Type B pancreatic cell (in vitro differentiated cells): ENCODE measurements around the gene KCTD19. TPM values are rescaled to one million over a fixed set of nuclear protein-coding genes. Genes with fewer than 3 reads are reported as not detected.

Experiments used
- DNase-seq: peaks from one replicate; pipeline ENCODE4 v3.0.0; 2021; ENCODE audit warnings: mixed read lengths; ENCODE audit not compliant: unreplicated experiment; ENCODE audit errors: extremely low spot score
- H3K27ac Mint-ChIP-seq: 2 replicates; pipeline ENCODE4 v1.8.0; 2021; ENCODE audit warnings: mild to moderate bottlenecking, mixed read lengths
- H3K27me3 Mint-ChIP-seq: 2 replicates; pipeline ENCODE4 v1.8.0; 2021; ENCODE audit warnings: mixed read lengths
- H3K36me3 Mint-ChIP-seq: 2 replicates; pipeline ENCODE4 v1.8.0; 2021; ENCODE audit warnings: mixed read lengths
- H3K4me1 Mint-ChIP-seq: one replicate; pipeline ENCODE4 v1.8.0; 2021; ENCODE audit warnings: mixed read lengths; ENCODE audit not compliant: unreplicated experiment
- H3K4me3 Mint-ChIP-seq: 2 replicates; pipeline ENCODE4 v1.8.0; 2021; ENCODE audit warnings: mild to moderate bottlenecking, mixed read lengths
- H3K9me3 Mint-ChIP-seq: 2 replicates; pipeline ENCODE4 v1.8.0; 2021; ENCODE audit warnings: mixed read lengths
- CTCF ChIP-seq: fragments of 200-600 bp; sonication (generic); conservative IDR thresholded peaks from 2 replicates; pipeline ENCODE4 v1.5.0; 2021; ENCODE audit warnings: antibody characterized with exemption, mild to moderate bottlenecking
- total RNA-seq: library from RNA; stranded (reverse); gene quantifications from 2 replicates; pipeline ENCODE4 v1.2.1, GENCODE V29; 2021; ENCODE audit warnings: low replicate concordance

KCTD19 gene
- total RNA-seq, 1 donor from 2014 or later = 0.56 TPM

DNA sequence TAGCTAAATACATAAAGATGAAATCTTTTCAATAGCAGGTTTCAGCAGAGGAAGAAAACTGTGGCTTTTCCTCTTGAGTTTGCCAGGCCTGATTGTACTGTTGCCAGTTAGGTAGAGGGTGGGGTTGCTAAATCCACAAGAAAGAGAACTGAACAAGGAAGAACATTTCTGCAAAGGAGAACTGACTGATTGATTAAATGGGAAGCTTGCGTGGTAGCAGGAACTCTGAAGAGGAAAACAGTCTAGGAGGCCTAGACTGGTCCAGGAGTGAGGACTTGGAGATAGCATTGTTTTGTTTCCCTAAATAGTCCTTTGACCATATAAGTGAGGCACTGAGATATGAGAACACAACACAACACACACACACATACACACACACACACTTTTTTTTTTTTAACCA lies 18.9 kb upstream of the KCTD19 start:
- H3K27ac Mint-ChIP-seq = no peak overlapping the region
- no peaks in the 10 kb centered on the region for H3K9me3 Mint-ChIP-seq
- no peaks in the 10 kb centered on the region for H3K36me3 Mint-ChIP-seq
- TF ChIP-seq CTCF = no peak
- H3K4me1 Mint-ChIP-seq = no peaks in the 10 kb centered on the region
- no peak for DNase-seq
- H3K4me3 Mint-ChIP-seq = no peak overlapping the region
- peaks cover 5% of the 10 kb centered on the region for H3K27me3 Mint-ChIP-seq

DNA sequence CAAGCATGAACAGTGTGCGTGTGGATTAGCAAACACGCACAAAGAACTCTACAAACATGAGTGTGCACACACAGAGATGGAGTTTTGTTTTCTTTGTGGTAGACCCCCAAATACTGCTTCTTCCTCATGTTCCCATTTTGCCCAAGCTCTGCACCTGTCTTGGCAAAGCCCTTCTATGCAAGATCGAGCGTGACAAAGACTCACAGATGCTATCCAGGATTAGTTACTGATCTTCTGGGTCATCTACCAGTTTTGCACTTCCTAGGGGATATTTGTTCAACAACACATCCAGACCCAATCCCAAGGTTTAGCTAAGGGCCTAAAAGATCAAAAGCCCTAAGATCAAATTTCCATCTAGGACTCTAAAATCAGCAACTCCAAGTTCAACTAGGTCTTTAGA lies 16.1 kb upstream of the KCTD19 start:
- Mint-ChIP-seq H3K36me3 (no peaks in the 10 kb centered on the region), H3K9me3 (no peaks in the 10 kb centered on the region), H3K27me3 (peaks cover 5% of the 10 kb centered on the region), H3K27ac (no peak overlapping the region), H3K4me1 (no peaks in the 10 kb centered on the region), H3K4me3 (no peak overlapping the region)
- TF ChIP-seq CTCF = no peak
- no peak for DNase-seq

DNA sequence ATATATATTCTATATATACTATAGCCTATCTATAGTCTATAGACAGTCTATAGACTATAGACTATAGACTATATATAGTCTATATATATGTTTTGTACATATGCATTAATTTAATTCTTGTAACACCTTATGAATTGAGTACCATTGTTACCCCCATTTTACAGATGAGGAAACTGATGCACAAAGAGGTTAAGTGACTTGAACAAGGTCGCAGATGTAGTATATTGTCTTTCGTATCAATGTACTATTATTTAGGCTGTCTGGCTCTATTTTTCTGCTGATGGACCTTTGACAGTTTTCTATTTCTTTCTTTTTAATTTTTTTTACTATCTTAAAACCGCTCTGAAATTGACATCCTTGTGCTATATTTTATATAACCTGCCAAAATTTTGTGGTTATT lies 14.7 kb upstream of the KCTD19 start:
- TF ChIP-seq CTCF = no peak
- Mint-ChIP-seq H3K27me3 (peaks cover 5% of the 10 kb centered on the region), H3K36me3 (no peaks in the 10 kb centered on the region), H3K27ac (no peak overlapping the region), H3K9me3 (peaks cover under 1% of the 10 kb centered on the region), H3K4me3 (no peak overlapping the region), H3K4me1 (no peaks in the 10 kb centered on the region)
- no peak for DNase-seq

DNA sequence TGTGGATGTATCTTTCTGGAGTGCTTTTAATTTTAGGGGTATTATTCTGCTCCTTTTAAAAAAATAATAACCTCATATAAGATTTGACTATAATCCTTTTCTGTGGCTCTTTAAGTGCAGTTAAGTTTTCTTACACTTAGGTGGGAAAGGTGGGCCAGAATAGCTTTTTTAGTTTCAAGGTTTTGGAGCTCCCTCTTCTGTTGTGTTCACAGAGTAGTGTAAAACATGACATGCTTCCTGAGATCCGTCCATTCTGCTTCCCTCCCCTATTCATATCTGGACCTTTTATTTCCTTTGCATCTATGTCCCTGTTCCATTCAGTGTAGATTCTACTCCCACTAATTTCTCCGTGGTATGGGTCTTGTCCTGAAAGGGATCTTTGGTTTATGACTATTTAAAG lies 12.9 kb upstream of the KCTD19 start:
- H3K4me3 Mint-ChIP-seq = no peak overlapping the region
- no peak for DNase-seq
- H3K27me3 Mint-ChIP-seq = no peaks in the 10 kb centered on the region

GRCh38 chr16:67336648-67337047 lies 10.1 kb upstream of the KCTD19 start:
- Mint-ChIP-seq H3K36me3 (no peaks in the 10 kb centered on the region), H3K9me3 (peaks cover 8% of the 10 kb centered on the region), H3K4me1 (no peaks in the 10 kb centered on the region), H3K27me3 (no peaks in the 10 kb centered on the region), H3K4me3 (no peak overlapping the region), H3K27ac (no peak overlapping the region)
- no peak for TF ChIP-seq CTCF
- no peak for DNase-seq

More for the DNA sequence above, 12.9 kb upstream of the KCTD19 start:
- Mint-ChIP-seq H3K4me1 (no peaks in the 10 kb centered on the region), H3K9me3 (peaks cover 8% of the 10 kb centered on the region), H3K36me3 (no peaks in the 10 kb centered on the region), H3K27ac (no peak overlapping the region)
- TF ChIP-seq CTCF = no peak

DNA sequence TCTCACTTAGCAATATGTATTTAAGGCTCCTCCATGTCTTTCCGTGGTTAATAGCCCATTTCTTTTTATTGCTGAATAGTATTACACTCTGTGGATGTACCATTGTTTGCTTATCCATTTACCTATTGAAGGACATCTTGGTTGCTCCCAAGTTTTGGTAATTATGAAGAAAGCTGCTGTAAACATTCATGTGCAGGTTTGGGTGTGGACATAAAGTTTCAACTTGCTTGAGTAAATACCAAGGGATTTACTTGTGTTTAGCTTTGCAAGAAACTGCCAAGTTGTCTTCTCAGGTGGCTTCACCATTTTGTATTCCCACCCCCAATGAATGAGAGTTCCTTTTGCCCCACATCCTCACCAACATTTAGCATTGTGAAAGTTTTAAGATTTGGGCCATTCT lies 9.6 kb upstream of the KCTD19 start:
- Mint-ChIP-seq H3K4me3 (no peak overlapping the region), H3K36me3 (no peaks in the 10 kb centered on the region), H3K4me1 (no peaks in the 10 kb centered on the region), H3K27me3 (no peaks in the 10 kb centered on the region), H3K9me3 (peaks cover 8% of the 10 kb centered on the region), H3K27ac (no peak overlapping the region)
- DNase-seq = no peak
- TF ChIP-seq CTCF = no peak
